Measurements from ENCODE around the gene INO80.

Gene INO80

DNA sequence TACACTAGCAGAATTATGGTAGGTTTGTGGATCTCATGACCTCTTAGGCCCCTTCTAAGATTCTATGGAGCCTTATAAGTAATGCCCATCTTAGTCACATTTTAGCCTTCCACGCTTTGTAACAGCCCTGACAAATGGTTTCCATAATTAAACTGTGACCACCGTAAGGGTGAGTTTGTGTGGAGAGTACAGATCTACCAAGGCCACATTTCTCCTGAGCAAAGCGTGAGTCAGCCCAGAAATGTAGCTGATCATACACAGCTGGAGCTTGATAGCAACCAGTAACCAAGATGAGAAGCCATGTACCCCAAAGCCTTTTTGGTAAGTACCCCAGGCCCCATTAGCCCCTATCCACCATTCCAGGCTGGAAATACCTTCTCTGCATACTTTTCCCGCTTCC is 131.1 kb downstream of the INO80 start:
- H3K4me3 ChIP-seq, result no peak overlapping the region
- DNase-seq (ENCODE audit: low spot score), result no peak
- TF ChIP-seq, protein P1, sequence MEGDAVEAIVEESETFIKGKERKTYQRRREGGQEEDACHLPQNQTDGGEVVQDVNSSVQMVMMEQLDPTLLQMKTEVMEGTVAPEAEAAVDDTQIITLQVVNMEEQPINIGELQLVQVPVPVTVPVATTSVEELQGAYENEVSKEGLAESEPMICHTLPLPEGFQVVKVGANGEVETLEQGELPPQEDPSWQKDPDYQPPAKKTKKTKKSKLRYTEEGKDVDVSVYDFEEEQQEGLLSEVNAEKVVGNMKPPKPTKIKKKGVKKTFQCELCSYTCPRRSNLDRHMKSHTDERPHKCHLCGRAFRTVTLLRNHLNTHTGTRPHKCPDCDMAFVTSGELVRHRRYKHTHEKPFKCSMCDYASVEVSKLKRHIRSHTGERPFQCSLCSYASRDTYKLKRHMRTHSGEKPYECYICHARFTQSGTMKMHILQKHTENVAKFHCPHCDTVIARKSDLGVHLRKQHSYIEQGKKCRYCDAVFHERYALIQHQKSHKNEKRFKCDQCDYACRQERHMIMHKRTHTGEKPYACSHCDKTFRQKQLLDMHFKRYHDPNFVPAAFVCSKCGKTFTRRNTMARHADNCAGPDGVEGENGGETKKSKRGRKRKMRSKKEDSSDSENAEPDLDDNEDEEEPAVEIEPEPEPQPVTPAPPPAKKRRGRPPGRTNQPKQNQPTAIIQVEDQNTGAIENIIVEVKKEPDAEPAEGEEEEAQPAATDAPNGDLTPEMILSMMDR (IDR thresholded peaks at IDR 0.05), result no peak
- H3K27ac ChIP-seq, result peak overlapping the region; percentile 36 to 48

DNA sequence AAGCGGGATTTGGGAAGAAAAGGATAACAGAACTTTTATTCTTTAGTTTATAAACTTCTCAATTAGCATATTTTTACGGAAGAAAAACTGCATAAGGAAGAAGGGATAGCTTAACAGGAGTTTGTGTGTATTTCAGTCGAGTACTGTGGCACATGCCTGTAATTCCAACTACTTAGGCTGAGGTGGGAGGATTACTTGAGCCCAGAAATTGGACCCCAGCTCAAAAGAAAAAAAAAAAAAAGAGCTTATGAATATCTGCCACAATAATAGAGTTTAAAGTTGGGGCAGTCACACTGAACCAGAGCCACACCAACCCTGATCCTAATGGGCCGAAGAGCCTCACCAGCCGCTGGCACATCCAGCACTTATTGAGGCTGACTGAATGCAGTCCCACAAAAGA is 131.7 kb downstream of the INO80 start:
- no peak for DNase-seq (ENCODE audit: low spot score)
- H3K27ac ChIP-seq, result peak overlapping the region in 1 of 2 donors; percentile 48
- TF ChIP-seq, protein P1 (IDR thresholded peaks at IDR 0.05), result no peak
- H3K4me3 ChIP-seq, result no peak overlapping the region

DNA sequence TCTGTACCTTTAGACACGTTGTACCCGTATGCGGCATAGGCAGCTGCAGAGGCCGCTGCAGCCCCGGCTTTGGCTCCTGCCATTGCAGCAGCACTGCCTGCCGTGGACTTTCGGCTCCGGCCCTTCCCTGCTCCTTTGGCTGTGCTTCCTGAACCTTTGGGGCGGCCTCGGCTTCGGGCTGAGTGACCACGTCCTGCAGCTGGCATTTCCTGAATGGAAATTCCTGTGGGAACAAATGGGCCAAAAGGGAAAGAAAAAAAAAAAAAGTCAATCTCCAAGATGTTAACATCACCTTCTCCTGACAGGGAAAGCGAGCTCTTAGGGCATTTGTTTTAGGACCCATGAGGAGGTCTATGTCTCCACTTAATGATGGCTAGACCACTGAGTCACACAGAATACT is 133.2 kb downstream of the INO80 start:
- TF ChIP-seq, protein P1 (IDR thresholded peaks at IDR 0.05), result no peak
- no peak for DNase-seq (ENCODE audit: low spot score)
- no peak overlapping the region for H3K4me3 ChIP-seq
- H3K27ac ChIP-seq, result peak overlapping the region in 1 of 2 donors; percentile 60

DNA sequence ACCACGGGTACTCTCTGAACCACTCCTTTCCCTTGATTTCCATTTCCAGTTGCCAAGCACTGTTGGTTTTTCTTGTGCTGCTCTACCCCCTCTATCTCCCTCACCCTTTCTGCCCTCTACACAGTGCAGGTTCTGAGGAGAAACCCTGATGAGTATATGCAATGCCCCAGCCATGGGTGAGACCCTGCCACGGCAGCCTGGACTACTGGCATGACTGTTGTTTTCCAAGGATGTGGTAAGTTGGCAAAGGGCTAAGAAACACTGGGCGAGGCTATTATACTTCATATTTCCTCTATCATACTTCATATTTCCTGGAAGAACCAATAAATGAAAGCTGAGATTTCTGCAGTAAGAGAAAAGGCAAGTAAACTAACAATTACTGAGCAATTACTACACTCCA is 134.9 kb downstream of the INO80 start:
- Histone ChIP-seq H3K27ac (peak overlapping the region in 1 of 2 donors; percentile 25), H3K4me3 (no peak overlapping the region)
- TF ChIP-seq, protein P1 (IDR thresholded peaks at IDR 0.05), result no peak
- DNase-seq (ENCODE audit: low spot score), result no peak

DNA sequence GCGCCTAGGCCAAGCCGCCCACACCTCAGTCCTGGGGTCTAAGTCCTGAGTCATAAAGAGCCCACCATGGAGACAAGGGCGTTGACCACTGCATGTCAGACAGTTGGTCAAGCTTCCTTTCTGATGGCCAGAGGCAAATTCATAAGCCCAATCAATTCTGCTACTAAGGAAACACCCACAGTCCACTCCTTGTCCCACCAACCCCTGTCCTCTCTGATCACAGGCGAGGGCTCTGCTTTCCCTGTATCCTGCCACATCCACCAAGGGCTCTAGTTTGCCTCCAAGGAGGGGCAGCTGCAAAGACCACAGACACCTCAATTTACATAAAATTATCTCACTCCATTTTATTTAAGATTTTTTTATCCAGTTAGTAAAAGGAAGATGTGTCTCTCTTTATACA is 137.5 kb downstream of the INO80 start:
- H3K4me3 ChIP-seq, result no peak overlapping the region
- H3K27ac ChIP-seq, result no peak overlapping the region
- TF ChIP-seq, protein P1 (IDR thresholded peaks at IDR 0.05), result no peak
- no peak for DNase-seq (ENCODE audit: low spot score)

DNA sequence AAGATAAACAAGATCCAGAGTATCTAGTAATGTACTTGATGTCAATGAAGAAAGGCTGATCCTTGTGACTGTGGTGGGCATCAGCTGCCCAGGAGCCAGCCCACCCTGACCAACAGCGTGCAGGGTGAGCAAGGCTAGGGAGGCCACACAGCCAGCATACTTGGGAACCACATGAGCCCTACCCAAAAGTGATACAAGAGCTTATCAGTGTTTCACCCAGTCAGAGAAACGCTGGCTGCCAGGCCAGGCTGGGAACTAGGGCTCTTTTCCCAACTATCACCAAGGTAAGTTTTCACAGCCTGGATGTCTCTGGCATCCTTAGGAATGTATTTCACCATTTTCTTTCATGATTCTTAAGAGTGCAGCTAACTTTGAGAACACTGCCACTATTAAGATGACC is 137.9 kb downstream of the INO80 start:
- TF ChIP-seq, protein P1 (IDR thresholded peaks at IDR 0.05), result no peak
- no peak for DNase-seq (ENCODE audit: low spot score)

DNA sequence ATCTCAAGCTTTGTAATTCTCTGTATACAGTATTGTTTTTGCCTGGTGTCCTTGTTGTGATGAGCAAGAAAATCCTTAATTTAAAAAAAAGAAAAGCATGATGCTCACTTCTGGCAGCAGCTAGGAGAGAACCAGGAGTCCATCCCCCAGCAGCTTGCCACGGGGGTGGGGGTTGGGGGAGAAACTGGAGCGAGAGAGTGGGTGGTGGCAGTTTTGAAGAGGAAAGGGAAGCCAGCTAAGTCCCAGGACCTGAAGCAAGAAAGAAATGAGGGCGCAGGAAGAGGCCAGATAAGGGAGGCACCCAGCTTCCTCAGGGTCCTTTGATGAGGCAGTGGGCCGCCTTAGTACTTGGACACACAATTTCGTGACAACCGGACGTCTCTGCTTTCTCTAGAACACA is 139.3 kb downstream of the INO80 start:
- Histone ChIP-seq H3K27ac (peak overlapping the region; percentile 2 to 79), H3K4me3 (no peak overlapping the region)
- no peak for DNase-seq (ENCODE audit: low spot score)
- TF ChIP-seq, protein P1 (IDR thresholded peaks at IDR 0.05), result no peak

More for the DNA sequence above, 137.9 kb downstream of the INO80 start:
- no peak overlapping the region for H3K4me3 ChIP-seq
- H3K27ac ChIP-seq, result no peak overlapping the region
